HTR-8/SVneo (cell line): Measurements from ENCODE around the gene PRR36.
A peak's percentile ranks its signal among the peaks of the same experiment; 100 is the strongest.
"Not testable (repeated sequence)": the region's sequence is repeated elsewhere in the genome, so short reads cannot be mapped to it uniquely, and the experiment has no call there.

Experiments used
- DNase-seq: peaks from one replicate; pipeline ENCODE4 v3.0.0; 2011; ENCODE audit warnings: low spot score, mixed read lengths; ENCODE audit not compliant: insufficient read length
- FAIRE-seq: peaks from 2 replicates; lab custom pipeline; 2011; peaks lifted over from hg19 to GRCh38; lab: Jason Lieb, UNC

The PRR36 gene

DNA sequence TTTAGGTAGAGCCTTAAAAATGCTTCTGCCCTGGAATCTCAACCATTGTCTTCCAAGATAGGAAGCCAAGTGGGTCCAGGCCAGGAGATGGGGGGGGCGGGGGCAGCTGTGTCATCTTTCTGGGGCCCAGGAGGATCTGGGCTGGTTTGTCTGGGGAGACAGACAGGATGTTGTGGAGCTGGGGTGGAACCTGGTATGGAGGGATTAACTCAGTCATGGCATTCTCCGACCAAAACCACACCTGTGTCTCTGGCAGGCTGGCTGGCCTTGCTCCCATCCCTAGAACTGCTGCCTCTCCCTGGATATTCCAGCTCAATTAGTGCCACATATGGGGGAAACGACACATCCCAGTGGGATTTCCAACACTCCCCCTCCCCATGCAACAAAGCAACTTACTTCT lies 26.7 kb upstream of the PRR36 start:
- FAIRE-seq, result no peak

DNA sequence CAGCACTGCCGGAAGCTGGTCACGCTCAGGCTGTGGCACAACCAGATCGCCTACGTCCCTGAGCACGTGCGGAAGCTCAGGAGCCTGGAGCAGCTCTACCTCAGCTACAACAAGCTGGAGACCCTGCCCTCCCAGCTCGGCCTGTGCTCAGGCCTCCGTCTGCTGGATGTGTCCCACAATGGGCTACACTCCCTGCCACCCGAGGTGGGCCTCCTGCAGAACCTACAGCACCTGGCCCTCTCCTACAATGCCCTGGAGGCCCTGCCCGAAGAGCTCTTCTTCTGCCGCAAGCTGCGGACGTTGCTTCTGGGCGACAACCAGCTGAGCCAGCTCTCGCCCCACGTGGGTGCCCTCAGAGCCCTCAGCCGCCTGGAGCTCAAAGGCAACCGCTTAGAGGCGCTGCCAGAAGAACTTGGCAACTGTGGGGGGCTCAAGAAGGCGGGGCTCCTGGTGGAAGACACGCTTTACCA lies 26.2 kb upstream of the PRR36 start:
- FAIRE-seq, result no peak
- DNase-seq, result no peak

More for the DNA sequence above, 26.7 kb upstream of the PRR36 start:
- no peak for DNase-seq

DNA sequence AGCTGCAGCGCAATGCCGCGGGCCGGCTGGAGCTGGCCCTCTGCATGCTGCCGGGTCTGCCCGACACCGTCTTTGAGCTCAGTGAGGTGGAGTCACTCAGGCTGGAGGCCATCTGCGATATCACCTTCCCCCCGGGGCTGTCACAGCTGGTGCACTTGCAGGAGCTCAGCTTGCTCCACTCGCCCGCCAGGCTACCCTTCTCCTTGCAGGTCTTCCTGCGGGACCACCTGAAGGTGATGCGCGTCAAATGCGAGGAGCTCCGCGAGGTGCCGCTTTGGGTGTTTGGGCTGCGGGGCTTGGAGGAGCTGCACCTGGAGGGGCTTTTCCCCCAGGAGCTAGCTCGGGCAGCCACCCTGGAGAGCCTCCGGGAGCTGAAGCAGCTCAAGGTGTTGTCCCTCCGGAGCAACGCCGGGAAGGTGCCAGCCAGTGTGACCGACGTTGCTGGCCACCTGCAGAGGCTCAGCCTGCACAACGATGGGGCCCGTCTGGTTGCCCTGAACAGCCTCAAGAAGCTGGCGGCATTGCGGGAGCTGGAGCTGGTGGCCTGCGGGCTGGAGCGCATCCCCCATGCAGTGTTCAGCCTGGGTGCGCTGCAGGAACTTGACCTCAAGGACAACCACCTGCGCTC lies 25.7 kb upstream of the PRR36 start:
- no peak for FAIRE-seq
- DNase-seq, result no peak

DNA sequence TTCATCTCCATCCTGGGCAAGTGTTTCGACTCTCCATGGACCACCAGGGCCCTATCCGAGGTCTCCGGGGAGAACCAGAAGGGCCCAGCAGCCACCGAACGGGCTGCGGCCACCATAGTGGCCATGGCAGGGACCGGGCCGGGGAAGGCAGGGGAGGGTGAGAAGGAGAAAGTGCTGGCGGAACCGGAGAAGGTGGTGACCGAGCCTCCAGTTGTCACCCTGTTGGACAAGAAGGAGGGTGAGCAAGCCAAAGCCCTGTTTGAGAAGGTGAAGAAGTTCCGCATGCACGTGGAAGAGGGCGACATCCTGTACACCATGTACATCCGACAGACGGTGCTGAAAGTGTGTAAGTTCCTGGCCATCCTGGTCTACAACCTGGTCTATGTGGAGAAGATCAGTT lies 24.8 kb upstream of the PRR36 start:
- FAIRE-seq, result peak; percentile 48
- no peak for DNase-seq

DNA sequence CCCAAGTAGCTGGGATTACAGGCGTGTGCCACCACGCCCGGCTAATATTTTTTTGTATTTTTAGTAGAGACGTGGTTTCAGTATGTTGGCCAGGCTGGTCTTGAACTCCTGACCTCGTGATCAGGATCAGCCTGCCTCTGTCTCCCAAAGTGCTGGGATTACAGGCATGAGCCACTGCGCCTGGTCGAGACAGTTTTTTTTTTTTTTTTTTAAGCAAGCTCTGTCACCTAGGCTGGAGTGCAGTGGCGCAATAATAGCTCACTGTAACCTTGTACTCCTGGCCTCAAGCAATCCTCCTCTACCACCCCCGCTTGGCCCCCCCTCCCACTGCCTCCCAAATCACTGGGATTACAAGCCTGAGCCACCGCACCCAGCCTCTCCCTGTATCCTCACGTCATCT lies 23.1 kb upstream of the PRR36 start:
- FAIRE-seq, result no peak
- DNase-seq, result no peak

DNA sequence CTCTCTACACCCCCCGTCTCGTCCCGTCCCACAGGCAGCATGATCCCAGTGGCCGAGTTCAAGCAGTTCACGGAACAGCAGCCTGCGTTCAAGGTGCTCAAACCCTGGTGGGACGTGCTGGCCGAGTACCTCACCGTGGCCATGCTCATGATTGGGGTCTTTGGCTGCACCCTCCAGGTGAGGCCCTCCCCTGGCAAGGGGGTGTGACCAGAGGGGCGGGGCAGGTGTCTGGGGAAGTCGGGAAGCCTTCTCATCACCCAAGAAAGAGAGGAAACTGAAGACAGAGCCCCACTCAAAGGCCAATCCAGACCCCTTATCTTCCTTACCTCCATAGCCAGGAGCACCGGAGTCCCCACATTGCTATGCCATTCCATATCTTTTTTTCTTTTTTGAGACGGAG lies 21.4 kb upstream of the PRR36 start:
- no peak for FAIRE-seq
- no peak for DNase-seq

DNA sequence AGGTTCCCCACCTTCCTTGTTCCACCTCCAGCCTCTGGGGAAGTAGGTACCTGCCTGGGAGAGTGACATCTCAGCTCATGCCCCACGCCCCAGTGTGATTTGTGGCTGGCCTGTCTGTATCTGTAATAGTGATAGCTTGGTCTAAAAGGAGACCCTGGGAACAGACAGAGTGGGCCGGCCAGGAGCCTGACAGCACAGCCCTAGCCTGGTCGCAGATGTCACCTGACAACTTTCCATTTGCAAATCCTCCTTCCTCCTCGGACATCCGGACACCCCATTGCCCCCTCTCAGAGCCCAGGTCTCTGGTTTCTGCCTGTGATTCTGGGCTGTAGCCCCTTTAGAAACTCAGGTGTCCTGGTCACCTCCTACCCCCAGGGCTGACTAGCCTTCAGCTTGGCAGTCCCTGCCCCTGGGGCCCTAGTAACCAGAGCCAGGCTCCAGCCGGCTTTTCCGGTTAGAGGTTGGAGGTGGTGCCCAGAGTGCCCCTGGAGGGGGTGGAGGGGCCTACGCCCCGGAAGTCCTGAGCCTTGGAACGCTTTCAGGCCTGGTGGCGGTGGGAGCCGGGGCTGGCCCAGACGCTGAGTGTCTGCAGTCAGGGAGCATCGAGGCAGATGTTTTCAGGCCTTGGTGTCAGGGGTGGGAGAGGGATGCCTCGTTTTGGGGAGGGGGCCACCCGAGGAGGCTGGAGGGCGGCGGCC lies 20.6 kb upstream of the PRR36 start:
- FAIRE-seq, result no peak
- no peak for DNase-seq

DNA sequence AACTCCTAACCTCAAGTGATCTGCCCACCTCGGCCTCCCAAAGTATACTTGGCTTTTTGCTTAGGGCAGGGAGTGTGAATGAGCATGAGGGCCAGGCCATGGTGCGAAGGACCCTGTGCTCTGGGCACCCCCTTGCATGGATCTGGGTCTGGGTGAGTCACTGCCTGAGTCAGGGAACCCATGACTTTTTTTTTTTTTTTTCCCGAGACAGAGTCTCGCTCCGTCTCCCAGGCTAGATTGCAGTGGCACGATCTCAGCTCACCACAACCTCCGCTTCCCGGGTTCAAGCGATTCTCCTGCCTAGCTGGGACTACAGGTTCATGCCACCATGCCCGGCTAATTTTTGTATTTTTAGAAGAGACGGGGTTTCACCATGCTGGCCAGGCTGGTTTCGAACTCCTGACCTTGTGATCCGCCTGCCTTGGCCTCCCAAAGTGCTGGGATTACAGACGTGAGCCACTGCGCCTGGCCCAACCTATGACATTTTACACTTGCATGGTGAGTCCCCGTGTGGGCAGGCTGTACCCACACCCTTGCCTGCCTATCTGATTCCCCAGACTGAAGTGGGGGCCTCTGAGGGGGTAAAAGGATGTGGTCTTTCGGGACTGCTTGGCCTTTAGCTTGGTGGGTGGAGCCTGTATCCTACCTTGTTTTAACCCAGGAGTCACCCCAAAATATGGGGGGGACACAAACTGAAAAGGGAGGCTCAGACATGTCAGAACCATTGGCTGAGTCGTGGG lies 19.3 kb upstream of the PRR36 start:
- FAIRE-seq, DNase-seq: not testable (repeated sequence)

DNA sequence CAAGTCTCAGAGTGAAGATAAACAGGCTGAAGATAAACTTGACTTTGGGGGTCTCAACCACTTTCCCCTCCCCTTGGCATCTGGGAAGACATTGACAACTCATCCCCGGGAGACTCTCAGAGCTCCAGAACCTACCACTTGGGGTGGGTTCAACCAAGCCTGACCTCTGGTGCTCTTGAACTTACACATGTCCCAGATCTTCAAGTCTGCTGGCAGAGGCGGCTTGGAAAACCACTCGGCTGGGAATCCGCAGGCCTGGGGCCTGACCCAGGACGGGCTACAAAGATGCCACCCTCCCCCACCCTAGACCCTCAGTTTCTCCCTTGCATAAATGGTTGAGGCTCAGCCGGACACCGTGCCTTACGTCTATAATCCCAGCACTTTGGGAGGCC lies 14.6 kb upstream of the PRR36 start:
- no peak for FAIRE-seq
- DNase-seq, result no peak

DNA sequence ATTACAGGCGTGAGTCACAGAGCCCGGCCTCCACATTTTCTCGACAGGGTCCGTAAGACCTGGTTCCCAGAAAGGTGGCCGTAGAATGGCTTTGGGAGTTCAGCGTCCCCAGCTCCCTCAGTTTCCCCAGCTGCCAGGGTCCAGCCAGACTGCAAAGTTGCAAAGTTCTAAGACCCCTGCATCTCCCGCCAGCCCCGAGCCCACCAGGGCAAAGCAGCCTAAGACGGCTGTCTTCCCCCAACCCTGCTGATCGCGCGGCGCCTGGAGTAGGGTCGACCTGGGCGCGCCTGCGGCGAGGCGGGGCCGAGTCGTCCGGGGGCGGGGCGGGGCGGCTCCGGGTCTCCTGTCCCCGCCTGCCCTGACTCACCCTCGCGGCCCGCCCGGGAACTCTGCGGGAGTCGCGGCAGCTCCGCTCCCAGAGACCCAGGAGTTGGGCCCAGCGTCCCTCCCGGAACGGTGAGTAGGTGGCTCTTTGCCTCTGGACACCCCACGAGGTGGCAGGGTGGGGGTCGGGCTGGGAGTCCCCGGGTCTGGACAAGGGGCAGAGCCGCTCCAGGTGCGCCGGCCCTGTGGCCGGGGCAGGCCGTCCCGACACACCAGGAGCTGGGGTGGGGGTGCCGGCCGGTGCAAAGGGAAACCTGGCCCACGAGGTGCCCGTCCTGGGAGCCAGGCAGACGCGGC lies 14.1 kb upstream of the PRR36 start, which contains the start of gene LRRC8E:
Gene LRRC8E, plus strand, starts transcription at position 366 of the 681 bp plus-strand sequence. CDS start 7,094 bp downstream, outside the sequence.
- DNase-seq, result peak; percentile 79
- peak; percentile 64 for FAIRE-seq

DNA sequence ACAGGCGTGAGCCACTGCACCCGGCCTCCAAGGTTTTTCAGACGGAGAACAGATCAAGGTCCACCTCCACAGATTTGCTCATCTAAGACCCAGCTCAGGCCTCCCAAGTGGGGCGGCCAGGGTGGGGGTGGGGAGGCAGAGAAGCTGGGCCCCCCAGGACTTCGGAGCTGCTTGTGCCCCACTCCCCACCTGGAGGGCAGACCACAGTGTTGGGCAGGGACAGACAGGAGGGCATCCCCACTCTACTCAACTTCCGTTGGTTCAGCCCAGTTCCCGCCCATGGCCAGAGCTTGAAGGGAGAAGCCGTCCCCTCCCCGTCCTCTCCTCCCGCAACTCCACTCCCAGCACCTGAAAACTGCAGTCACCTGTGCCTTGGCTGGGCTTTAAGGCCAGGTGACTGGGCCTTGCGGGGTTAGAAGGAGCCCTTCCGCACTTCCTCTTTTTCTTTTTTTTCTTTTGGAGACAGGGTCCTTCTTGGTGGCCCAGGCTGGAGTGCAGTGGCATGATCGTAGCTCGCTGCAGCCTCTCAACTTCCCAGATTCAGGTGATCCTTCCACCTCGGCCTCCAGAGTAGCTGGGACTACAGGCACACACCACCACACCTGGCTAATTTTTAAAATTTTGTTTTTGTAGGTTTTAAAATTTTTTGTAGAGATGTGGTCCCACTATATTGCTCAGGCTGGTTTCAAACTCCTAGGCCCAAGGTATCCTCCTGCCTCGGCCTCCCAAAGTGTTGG lies 13.4 kb upstream of the PRR36 start:
- no peak for DNase-seq
- FAIRE-seq, result no peak

DNA sequence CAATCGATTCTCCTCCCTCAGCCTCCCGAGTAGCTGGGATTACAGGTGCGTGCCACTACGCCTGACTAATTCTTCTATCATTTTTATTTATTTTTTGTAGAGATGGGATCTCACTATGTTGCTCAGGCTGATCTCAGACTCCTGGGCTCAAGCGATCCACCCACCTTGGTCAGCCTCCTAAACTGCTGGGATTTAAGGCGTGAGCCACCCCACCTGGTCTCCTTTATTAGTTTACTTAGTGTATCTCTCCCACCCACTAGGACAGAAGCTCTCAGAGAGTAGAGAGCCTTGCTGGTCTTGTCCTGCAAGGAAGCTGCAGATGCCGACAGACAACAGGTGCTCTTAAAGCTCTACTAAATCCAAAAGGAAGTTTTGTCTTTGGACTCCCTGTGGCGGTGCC lies 11.6 kb upstream of the PRR36 start:
- DNase-seq (no peak), FAIRE-seq (no peak)

DNA sequence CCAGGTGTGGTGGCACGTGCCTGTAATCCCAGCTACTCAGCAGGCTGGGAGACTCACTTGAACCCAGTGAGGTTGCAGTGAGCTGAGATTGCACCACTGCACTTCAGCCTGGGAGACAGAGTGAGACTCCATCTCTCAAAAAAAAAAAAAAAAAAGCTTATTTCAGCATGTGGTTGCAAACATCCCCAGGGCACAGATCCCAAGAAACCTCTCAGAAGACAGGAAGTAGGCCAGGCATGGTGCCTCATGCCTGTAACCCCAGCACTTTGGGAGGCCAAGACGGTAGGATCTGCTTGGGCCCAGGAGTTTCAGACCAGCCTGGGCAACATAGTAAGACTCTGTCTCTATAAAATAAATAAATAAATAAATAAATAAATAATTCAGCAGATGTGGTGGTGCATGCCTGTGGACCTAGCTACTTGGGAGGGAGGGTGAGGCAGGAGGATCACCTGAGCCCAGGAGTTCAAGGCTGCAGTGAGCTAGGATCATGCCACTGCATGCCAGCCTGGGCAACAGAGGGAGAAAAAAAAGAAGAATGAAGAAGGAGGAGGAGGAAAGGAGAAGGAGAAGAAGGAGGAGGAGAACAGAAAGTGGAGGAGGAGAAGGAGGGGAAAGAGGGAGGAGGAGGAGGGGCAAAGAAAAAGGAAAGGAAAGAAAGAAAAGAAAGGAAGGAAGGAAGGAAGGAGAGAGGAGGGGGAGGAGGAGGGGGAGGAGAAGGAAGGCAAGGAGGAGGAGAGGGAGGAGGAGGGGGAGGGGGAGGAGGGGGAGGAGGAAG lies 9.8 kb upstream of the PRR36 start:
- FAIRE-seq, result no peak
- no peak for DNase-seq

DNA sequence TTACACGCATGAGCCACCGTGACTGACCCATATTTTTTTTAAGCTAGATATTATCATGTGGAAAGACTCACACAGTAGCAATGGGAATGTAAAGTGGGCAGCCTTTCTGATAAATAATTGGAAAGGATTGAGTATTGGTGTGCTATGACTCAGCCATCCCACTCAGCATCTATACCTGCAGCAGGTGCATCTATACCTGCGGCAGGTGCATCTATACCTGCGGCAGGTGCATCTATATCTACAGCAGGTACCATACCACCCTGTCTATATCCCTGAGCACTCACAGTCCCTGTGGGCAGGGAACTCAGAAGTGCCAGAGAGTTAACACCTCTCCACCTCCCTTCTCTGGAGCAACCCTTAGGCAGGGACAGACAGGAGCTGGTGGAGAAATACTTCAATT lies 8.9 kb upstream of the PRR36 start:
- DNase-seq, result no peak
- no peak for FAIRE-seq

DNA sequence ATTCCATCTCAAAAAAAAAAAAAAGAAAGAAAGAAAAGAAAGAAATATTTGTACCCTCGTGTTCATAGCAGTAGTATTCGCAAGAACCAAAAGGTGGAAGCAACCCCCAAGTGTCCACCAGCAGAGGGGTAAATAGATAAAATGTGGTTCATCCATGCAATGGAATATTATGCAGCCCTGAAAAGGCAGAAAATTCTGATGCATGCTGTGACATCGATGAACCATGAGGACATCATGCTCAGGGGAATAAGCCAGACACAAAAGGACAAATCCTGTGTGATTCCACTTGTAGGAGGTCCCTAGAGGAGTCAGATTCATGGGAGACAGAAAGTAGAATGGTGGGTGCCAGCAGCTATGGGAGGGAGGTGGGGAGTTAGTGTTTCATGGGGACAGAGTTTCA lies 7.7 kb upstream of the PRR36 start:
- FAIRE-seq (no peak), DNase-seq (no peak)

DNA sequence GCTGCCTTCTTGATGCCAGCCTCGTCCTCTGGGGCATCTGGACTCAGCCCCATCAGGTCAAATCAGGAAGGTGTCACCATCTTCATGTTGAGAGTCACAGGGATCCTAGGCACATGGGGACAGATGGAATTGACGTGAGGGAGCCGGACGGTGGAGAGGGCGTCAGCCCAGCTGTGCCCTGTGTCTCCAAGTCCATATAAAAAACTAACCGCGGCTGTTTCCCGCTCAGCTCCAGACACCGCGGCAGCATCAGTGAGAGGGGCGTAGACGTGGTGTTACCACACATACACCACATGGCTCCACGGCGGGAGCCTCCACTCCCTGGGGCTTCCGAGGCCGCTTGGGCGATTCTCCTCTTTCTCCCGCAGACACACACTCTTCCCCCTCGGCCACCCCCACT lies 5.6 kb upstream of the PRR36 start:
- DNase-seq, result no peak
- FAIRE-seq, result peak; percentile 49

DNA sequence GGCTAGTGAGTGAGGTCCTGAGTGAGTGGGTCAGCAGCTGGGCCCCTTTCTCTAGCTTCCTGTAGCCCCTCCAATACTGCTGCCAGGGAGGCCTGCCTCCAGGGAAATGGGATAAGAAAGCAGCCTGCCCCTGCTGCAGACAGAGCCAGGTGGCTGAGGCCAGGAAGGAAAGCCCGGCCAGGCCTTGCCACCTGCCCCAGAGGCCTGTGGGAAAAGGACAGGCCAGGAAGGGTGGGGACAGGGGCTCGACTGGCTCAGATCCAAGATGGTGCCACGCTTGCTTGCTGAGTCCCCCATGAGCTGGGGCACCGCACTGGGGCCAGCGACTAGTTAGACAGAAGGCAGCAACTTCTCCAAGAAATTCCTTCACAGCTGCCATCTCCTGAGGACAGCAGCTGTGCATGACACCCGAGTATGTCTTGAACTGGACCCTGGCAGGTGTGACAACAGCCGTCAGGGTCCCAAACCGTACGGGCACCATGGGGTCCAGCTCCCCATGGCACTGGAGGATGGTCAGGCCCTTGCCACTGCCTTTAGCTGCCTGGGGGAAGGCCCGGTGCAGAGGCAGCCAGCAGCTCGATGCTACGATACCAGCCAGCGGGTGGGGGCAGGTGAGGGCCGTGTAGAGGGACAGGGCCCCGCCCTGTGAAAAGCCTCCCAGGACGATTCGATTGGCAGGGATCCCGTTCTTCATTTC lies 5.1 kb upstream of the PRR36 start:
- no peak for DNase-seq
- no peak for FAIRE-seq

DNA sequence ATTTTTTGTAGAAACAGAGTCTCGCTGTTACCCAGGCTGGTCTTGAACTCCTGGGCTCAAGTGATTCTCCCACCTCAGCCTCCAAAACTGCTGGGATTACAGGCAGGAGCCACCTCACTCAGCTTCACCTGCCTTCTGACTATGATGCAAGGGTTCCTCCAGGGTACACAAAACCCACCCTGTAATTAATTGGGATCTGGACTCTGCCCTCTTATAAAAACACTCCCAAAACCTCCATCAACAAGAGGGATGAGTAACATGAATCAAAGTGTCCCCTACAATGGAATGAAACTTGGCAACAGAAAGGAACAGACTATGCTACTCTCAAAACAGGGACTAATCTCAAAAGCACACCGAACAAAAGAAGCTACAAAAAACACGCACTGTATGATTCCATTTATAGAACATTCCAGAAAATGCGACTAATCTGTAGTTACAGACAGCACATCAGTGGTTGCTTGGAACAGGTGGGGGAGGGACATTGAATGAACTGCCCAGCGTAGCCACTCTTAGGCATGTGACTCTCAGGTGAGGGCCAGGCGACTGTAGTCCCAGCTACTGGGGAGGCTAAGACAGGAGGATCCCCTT lies 3.2 kb upstream of the PRR36 start:
- DNase-seq (no peak), FAIRE-seq (no peak)
